EL (cell line): ENCODE measurements around the gene SURF2.
A peak's percentile ranks its signal among the peaks of the same experiment; 100 is the strongest.
"Not testable (repeated sequence)": the region's sequence is repeated elsewhere in the genome, so short reads cannot be mapped to it uniquely, and the experiment has no call there.

Source experiments
- DNase-seq: peaks from one replicate; pipeline ENCODE4 v3.0.0-alpha.2; 2016

The SURF2 gene

GRCh38 chr9:133356391-133357091 lies at the start of gene SURF2, which contains the start of gene SURF1:
TSS of gene SURF2 (plus strand) at chr9:133356550. CDS start at chr9:133356593, 43 bp downstream.
TSS of gene SURF1 (minus strand) at chr9:133356487. CDS start at chr9:133356453, 34 bp downstream.
- peak; percentile 82 for DNase-seq

- DNase-seq = no peak
Observed at GRCh38 chr9:133307301-133307700, 49.0 kb upstream of the SURF2 start.

- DNase-seq = no peak
Observed at GRCh38 chr9:133309608-133310007, 46.7 kb upstream of the SURF2 start.

- DNase-seq = no peak
Observed at GRCh38 chr9:133315997-133316396, 40.4 kb upstream of the SURF2 start.

GRCh38 chr9:133317551-133317950 lies 38.8 kb upstream of the SURF2 start:
- not testable (repeated sequence) for DNase-seq

- DNase-seq = no peak
Observed at GRCh38 chr9:133320421-133320881, 35.9 kb upstream of the SURF2 start.

GRCh38 chr9:133321411-133321935 lies 34.9 kb upstream of the SURF2 start:
- no peak for DNase-seq

GRCh38 chr9:133322701-133323100 lies 33.6 kb upstream of the SURF2 start:
- no peak for DNase-seq

- DNase-seq = no peak
Observed at GRCh38 chr9:133323211-133323610, 33.1 kb upstream of the SURF2 start.

GRCh38 chr9:133323991-133324703 lies 32.2 kb upstream of the SURF2 start:
- no peak for DNase-seq

GRCh38 chr9:133327021-133327420 lies 29.3 kb upstream of the SURF2 start:
- DNase-seq = not testable (repeated sequence)

GRCh38 chr9:133327834-133328484 lies 28.4 kb upstream of the SURF2 start:
- no peak for DNase-seq

GRCh38 chr9:133329306-133330156 lies 26.8 kb upstream of the SURF2 start:
- DNase-seq = not testable (repeated sequence)

- DNase-seq = no peak
Observed at GRCh38 chr9:133331221-133331620, 25.1 kb upstream of the SURF2 start.

GRCh38 chr9:133331641-133332380 lies 24.5 kb upstream of the SURF2 start:
- no peak for DNase-seq

GRCh38 chr9:133332381-133332730 lies 24.0 kb upstream of the SURF2 start:
- DNase-seq = no peak

GRCh38 chr9:133333011-133333410 lies 23.3 kb upstream of the SURF2 start:
- DNase-seq = no peak

GRCh38 chr9:133333566-133333965 lies 22.8 kb upstream of the SURF2 start:
- no peak for DNase-seq

GRCh38 chr9:133334161-133334560 lies 22.2 kb upstream of the SURF2 start:
- no peak for DNase-seq

GRCh38 chr9:133334888-133335287 lies 21.5 kb upstream of the SURF2 start:
- not testable (repeated sequence) for DNase-seq

- peak; percentile 90 for DNase-seq
Observed at GRCh38 chr9:133335924-133336811, 20.2 kb upstream of the SURF2 start, which contains the start of gene SURF6. TSS of gene SURF6 (minus strand) at chr9:133336188. CDS start at chr9:133336132, 56 bp downstream.
